Aorta (tissue), 5 donors: Measurements from ENCODE around the gene HOMER2. TPM values are rescaled to one million over a fixed set of nuclear protein-coding genes. Genes with fewer than 3 reads are reported as not detected.
A peak's percentile ranks its signal among the peaks of the same experiment; 100 is the strongest.
"Not testable (repeated sequence)": the region's sequence is repeated elsewhere in the genome, so short reads cannot be mapped to it uniquely, and the experiment has no call there.

Experiments used
- ATAC-seq: fragments of 200-7000 bp; cut with Tn5 transposase; one replicate; pipeline ENCODE4 v1.9.1; 2022; ENCODE audit warnings: moderate library complexity; ENCODE audit not compliant: low FRiP score
- DNase-seq, 2 donors: peaks; one replicate each; pipeline ENCODE4 v3.0.0-alpha.2; 2020
- H3K27ac ChIP-seq, 2 donors: one replicate each; pipeline ENCODE4 v1.5.1; 2013; ENCODE audit warnings: low read length in 2 of 2, mild to moderate bottlenecking in 2 of 2, moderate library complexity in 2 of 2, control low read depth in 1 of 2, inconsistent platforms in 1 of 2, low read depth in 1 of 2
- H3K27me3 ChIP-seq, 2 donors: one replicate each; pipeline ENCODE4 v1.6.1; 2013; ENCODE audit warnings: control low read depth in 1 of 2, low read length in 1 of 2, mild to moderate bottlenecking in 1 of 2, moderate library complexity in 1 of 2; ENCODE audit not compliant: insufficient read depth in 2 of 2, control insufficient read depth in 1 of 2
- H3K36me3 ChIP-seq, 2 donors: one replicate each; pipeline ENCODE4 v1.6.1; 2013; ENCODE audit warnings: control low read depth in 1 of 2, low read length in 1 of 2, mild to moderate bottlenecking in 1 of 2; ENCODE audit not compliant: insufficient read depth in 2 of 2, control insufficient read depth in 1 of 2
- H3K4me1 ChIP-seq, 2 donors: one replicate each; pipeline ENCODE4 v1.6.1; 2013; ENCODE audit warnings: low read length in 2 of 2, control low read depth in 1 of 2, mild to moderate bottlenecking in 1 of 2, moderate library complexity in 1 of 2; ENCODE audit not compliant: insufficient read depth in 2 of 2, control insufficient read depth in 1 of 2
- H3K4me3 ChIP-seq, 2 donors: one replicate each; pipeline ENCODE4 v1.5.1; 2013; ENCODE audit warnings: low read length in 2 of 2, control low read depth in 1 of 2, mild to moderate bottlenecking in 1 of 2
- H3K9me3 ChIP-seq: one replicate; pipeline ENCODE4 v1.6.1; 2013; ENCODE audit warnings: mild to moderate bottlenecking, low read length; ENCODE audit not compliant: control insufficient read depth
- WGBS, 2 donors: extraction: QIAGEN DNeasy Blood & Tissue Kit; methylation state at CpG; one replicate each; pipeline ENCODE4 v1.1.7; 2013; 5-methylcytosine and 5-hydroxymethylcytosine counted together
- intact Hi-C, 2 donors: fragments of 100-400 bp; cut with DNase I; formaldehyde crosslinking; loops; one replicate each; pipeline versions ENCODE4 v1.14.2 to v1.15.0; 2022
- long read RNA-seq, 2 donors: library from polyadenylated mRNA; unstranded; transcript quantifications; one replicate each; pipeline ENCODE4 v2.0.0, GENCODE V29; 2020 to 2021
- polyA plus RNA-seq, 2 donors: library from polyadenylated mRNA; stranded (reverse); fragments of 200-250 nt; gene quantifications; one replicate each; pipeline ENCODE4 v1.2.3, GENCODE V29; 2013
- total RNA-seq, 2 donors: library from RNA; stranded (reverse); fragmentation: NEBNext Ultra II Directional; extraction: Animal tissue kit (Norgen Biotek cat#: 25700); gene quantifications; one replicate each; pipeline ENCODE4 v1.2.1, GENCODE V29; 2021
- donor health status: healthy with polysubstance abuse.
- donor health status: Bipolar disorder and iron deficiency.
- donor health status: DM: no; HTN: no; CAD: no.
- donor health status: DM: no; HTN: no; CAD: no.
- donor health status: DM: yes; HTN: yes; CAD: no.

HOMER2 gene
- total RNA-seq (1 to 10 TPM; 2.3 to 7.1 TPM), polyA plus RNA-seq (1 to 10 TPM in 1 of 2 donors, under 1 TPM in 1; 0.50 to 2.4 TPM)
- long read RNA-seq, donor 1, partial matches to known transcripts, result 0 of 1 reads
- long read RNA-seq, donor 1, other reads (novel, unspliced or antisense), result 1 of 1 reads
- long read RNA-seq, donor 2, partial matches to known transcripts, result 0 of 1 reads
- long read RNA-seq, donor 2, other reads (novel, unspliced or antisense), result 0 of 1 reads

- intact Hi-C loops, result no loop called here
- WGBS, 2 donors, result 1 to 2% methylated on average over 63 to 119 of the region's 119 CpGs
Measured at GRCh38 chr15:82952158-82953081, at the start of gene HOMER2. Gene HOMER2, minus strand, starts transcription at chr15:82952720. Its CDS starts 185 bp downstream, at chr15:82952535.

GRCh38 chr15:83000672-83001031 is 48.1 kb upstream of the HOMER2 start:
- H3K27ac ChIP-seq, H3K4me3 ChIP-seq, H3K36me3 ChIP-seq, DNase-seq, H3K9me3 ChIP-seq, ATAC-seq, H3K4me1 ChIP-seq, H3K27me3 ChIP-seq: not testable (repeated sequence)
- intact Hi-C loops, result loop anchor here (5.0 to 10.0 kb wide), 4 partner anchors 104 to 456 kb away; partner anchors contain the start of genes HDGFL3 (in 1 of the 2), RPS17 (in 1 of the 2) and TM6SF1 (in 1 of the 2)
- WGBS, 2 donors, result 84 to 87% methylated on average over 3 of the region's 3 CpGs

More at GRCh38 chr15:82952158-82953081, at the start of gene HOMER2:
- ATAC-seq (no peak), DNase-seq (peak in 1 of 2 donors; percentile 76)
- no peaks in the 10 kb centered on the region for H3K9me3 ChIP-seq
- no peaks in the 10 kb centered on the region for H3K36me3 ChIP-seq
- no peaks in the 10 kb centered on the region for H3K4me1 ChIP-seq
- no peaks in the 10 kb centered on the region for H3K27me3 ChIP-seq
- no peak within 1 kb of the TSS for H3K27ac ChIP-seq
- peak within 1 kb of the TSS; percentile 73 to 81 for H3K4me3 ChIP-seq

- WGBS, 2 donors, result 1 to 3% methylated on average over 6 of the region's 6 CpGs
- ATAC-seq (peak; percentile 77), DNase-seq (no peak)
- H3K9me3 ChIP-seq, result no peaks in the 10 kb centered on the region
- intact Hi-C loops, result loop anchor here (5.0 to 10.0 kb wide), 4 partner anchors 105 to 455 kb away; partner anchors contain the start of genes HDGFL3 (in 1 of the 2), RPS17 (in 1 of the 2) and TM6SF1 (in 1 of the 2)
- H3K27ac ChIP-seq, result no peak overlapping the region
- no peaks in the 10 kb centered on the region for H3K27me3 ChIP-seq
- no peak overlapping the region for H3K4me3 ChIP-seq
- no peaks in the 10 kb centered on the region for H3K36me3 ChIP-seq
- H3K4me1 ChIP-seq, result peaks cover 0 to 3% of the 10 kb centered on the region in 2 donors
Measured at GRCh38 chr15:82999905-83000671, 47.6 kb upstream of the HOMER2 start.

GRCh38 chr15:82999426-82999825 is 46.9 kb upstream of the HOMER2 start:
- ATAC-seq, result no peak
- no peak overlapping the region for H3K4me3 ChIP-seq
- 68 to 81% methylated on average over 6 of the region's 6 CpGs for WGBS, 2 donors
- no peaks in the 10 kb centered on the region for H3K9me3 ChIP-seq
- intact Hi-C loops, result no loop called here
- H3K27me3 ChIP-seq, result no peaks in the 10 kb centered on the region
- H3K4me1 ChIP-seq, result peaks cover 0 to 3% of the 10 kb centered on the region in 2 donors
- no peak for DNase-seq
- H3K27ac ChIP-seq, result no peak overlapping the region
- H3K36me3 ChIP-seq, result no peaks in the 10 kb centered on the region

GRCh38 chr15:82995938-82996337 is 43.4 kb upstream of the HOMER2 start:
- Histone ChIP-seq H3K4me3 (no peak overlapping the region), H3K36me3 (no peaks in the 10 kb centered on the region), H3K27me3 (no peaks in the 10 kb centered on the region), H3K9me3 (no peaks in the 10 kb centered on the region), H3K27ac (no peak overlapping the region), H3K4me1 (peaks cover 0 to 3% of the 10 kb centered on the region in 2 donors)
- no peak for ATAC-seq
- intact Hi-C loops, result no loop called here
- no peak for DNase-seq
- 65 to 67% methylated on average over 3 of the region's 3 CpGs for WGBS, 2 donors

- intact Hi-C loops, result no loop called here
Measured at GRCh38 chr15:82995076-82995475, 42.6 kb upstream of the HOMER2 start.

GRCh38 chr15:82993144-82993543 is 40.6 kb upstream of the HOMER2 start:
- Histone ChIP-seq H3K4me3 (no peak overlapping the region), H3K36me3 (no peaks in the 10 kb centered on the region), H3K27me3 (no peaks in the 10 kb centered on the region), H3K27ac (no peak overlapping the region), H3K4me1 (no peaks in the 10 kb centered on the region), H3K9me3 (no peaks in the 10 kb centered on the region)
- DNase-seq (no peak), ATAC-seq (no peak)
- intact Hi-C loops, result no loop called here
- WGBS, 2 donors, result 70 to 72% methylated on average over 4 of the region's 4 CpGs

More at GRCh38 chr15:82995076-82995475, 42.6 kb upstream of the HOMER2 start:
- Histone ChIP-seq H3K27me3 (no peaks in the 10 kb centered on the region), H3K36me3 (no peaks in the 10 kb centered on the region), H3K4me1 (peaks cover 0 to 2% of the 10 kb centered on the region in 2 donors), H3K9me3 (no peaks in the 10 kb centered on the region), H3K4me3 (no peak overlapping the region), H3K27ac (no peak overlapping the region)
- DNase-seq (no peak), ATAC-seq (no peak)
- WGBS, 2 donors, result 83 to 86% methylated on average over 2 of the region's 2 CpGs

- Histone ChIP-seq H3K4me3 (no peak overlapping the region), H3K27me3 (no peaks in the 10 kb centered on the region), H3K36me3 (no peaks in the 10 kb centered on the region), H3K27ac (no peak overlapping the region), H3K4me1 (no peaks in the 10 kb centered on the region), H3K9me3 (no peaks in the 10 kb centered on the region)
- intact Hi-C loops, result no loop called here
- ATAC-seq (no peak), DNase-seq (no peak)
- WGBS, 2 donors, result 80 to 83% methylated on average over 3 of the region's 3 CpGs
Measured at GRCh38 chr15:82992436-82992998, 40.0 kb upstream of the HOMER2 start.
